ENCODE data around the gene AQP12B.

DNA sequence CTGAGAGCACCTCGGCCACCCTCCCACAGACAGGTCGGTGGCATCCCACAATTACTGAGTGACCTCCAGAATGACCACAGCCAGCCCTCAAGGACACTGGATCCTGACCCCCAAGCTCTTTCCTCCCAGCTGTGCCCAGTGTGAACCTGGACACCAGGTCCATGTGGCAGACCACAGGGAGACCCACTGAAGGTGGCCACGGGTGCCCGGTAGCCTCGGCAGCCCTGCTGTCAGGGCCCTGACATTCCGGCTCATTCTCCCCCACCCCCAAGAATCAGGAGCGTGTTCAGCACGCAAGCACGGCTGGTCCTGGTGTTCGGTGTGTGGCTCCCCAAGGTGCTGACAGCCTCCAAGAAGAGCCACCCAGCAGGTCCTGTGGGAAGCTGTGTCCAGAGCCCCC lies 41.7 kb upstream of the AQP12B start:
- TF ChIP-seq, protein P1, sequence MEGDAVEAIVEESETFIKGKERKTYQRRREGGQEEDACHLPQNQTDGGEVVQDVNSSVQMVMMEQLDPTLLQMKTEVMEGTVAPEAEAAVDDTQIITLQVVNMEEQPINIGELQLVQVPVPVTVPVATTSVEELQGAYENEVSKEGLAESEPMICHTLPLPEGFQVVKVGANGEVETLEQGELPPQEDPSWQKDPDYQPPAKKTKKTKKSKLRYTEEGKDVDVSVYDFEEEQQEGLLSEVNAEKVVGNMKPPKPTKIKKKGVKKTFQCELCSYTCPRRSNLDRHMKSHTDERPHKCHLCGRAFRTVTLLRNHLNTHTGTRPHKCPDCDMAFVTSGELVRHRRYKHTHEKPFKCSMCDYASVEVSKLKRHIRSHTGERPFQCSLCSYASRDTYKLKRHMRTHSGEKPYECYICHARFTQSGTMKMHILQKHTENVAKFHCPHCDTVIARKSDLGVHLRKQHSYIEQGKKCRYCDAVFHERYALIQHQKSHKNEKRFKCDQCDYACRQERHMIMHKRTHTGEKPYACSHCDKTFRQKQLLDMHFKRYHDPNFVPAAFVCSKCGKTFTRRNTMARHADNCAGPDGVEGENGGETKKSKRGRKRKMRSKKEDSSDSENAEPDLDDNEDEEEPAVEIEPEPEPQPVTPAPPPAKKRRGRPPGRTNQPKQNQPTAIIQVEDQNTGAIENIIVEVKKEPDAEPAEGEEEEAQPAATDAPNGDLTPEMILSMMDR (IDR thresholded peaks at IDR 0.05; ENCODE audit: low read depth, low read length): no peak
- TF ChIP-seq EZH2phosphoT487 (IDR thresholded peaks at IDR 0.05; ENCODE audit: low read depth): no peak

All from OCI-LY3 (cell line).